Mammary epithelial cell (primary cell): ENCODE results near the gene ASCC2.

Source experiments
- EZH2 ChIP-seq: IDR thresholded peaks from 2 replicates; pipeline ENCODE4 v1.6.1; 2012; ENCODE audit warnings: low read length, inconsistent platforms, borderline replicate concordance
- TF ChIP-seq, protein P1 (sequence below), 2 donors: IDR thresholded peaks in 1 of 2; conservative IDR thresholded peaks in 1 of 2; 2 replicates each; pipeline ENCODE4 v1.5.1; 2011 to 2012; ENCODE audit warnings: inconsistent platforms in 2 of 2, low read length in 2 of 2, mild to moderate bottlenecking in 2 of 2, control low read depth in 1 of 2, low read depth in 1 of 2; ENCODE audit not compliant: insufficient read depth in 1 of 2; ENCODE audit errors: extremely low read depth in 1 of 2

- TF ChIP-seq, protein P1, sequence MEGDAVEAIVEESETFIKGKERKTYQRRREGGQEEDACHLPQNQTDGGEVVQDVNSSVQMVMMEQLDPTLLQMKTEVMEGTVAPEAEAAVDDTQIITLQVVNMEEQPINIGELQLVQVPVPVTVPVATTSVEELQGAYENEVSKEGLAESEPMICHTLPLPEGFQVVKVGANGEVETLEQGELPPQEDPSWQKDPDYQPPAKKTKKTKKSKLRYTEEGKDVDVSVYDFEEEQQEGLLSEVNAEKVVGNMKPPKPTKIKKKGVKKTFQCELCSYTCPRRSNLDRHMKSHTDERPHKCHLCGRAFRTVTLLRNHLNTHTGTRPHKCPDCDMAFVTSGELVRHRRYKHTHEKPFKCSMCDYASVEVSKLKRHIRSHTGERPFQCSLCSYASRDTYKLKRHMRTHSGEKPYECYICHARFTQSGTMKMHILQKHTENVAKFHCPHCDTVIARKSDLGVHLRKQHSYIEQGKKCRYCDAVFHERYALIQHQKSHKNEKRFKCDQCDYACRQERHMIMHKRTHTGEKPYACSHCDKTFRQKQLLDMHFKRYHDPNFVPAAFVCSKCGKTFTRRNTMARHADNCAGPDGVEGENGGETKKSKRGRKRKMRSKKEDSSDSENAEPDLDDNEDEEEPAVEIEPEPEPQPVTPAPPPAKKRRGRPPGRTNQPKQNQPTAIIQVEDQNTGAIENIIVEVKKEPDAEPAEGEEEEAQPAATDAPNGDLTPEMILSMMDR (conservative IDR thresholded peaks at IDR 0.05 in 1 of 2, IDR thresholded peaks at IDR 0.05 in 1 of 2; ENCODE audit: extremely low read depth in 1 of 2, insufficient read depth in 1 of 2, low read depth in 1 of 2, low read length in 2 of 2) = no peak
- no peak for TF ChIP-seq EZH2
These were observed 504 bp upstream of the ASCC2 start for GRCh38 chr22:29838599-29838956.
